ENCODE data around the gene ZFPM1.
A peak's percentile ranks its signal among the peaks of the same experiment; 100 is the strongest.

Gene ZFPM1

DNA sequence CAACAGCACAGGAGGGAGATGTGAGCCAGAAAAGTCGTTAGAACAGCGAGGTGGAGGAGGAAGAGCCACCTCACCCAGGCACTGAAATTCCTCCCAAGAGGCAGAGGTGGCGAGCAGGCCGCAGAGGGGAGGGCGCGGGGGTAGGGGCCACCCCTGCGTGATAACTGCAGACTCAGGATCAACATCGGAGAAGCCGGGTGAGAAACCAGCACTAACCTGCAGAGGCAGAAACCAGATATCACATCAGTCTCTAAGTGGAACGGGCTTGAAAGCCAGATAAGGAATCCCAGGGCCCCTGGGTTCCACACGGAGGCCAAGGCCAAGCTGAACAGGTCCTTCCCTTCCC, 77.8 kb downstream of the ZFPM1 start:
- DNase-seq = no peak

- DNase-seq = no peak
These were observed 78.3 kb downstream of the ZFPM1 start for GRCh38 chr16:88531346-88531745.

DNA sequence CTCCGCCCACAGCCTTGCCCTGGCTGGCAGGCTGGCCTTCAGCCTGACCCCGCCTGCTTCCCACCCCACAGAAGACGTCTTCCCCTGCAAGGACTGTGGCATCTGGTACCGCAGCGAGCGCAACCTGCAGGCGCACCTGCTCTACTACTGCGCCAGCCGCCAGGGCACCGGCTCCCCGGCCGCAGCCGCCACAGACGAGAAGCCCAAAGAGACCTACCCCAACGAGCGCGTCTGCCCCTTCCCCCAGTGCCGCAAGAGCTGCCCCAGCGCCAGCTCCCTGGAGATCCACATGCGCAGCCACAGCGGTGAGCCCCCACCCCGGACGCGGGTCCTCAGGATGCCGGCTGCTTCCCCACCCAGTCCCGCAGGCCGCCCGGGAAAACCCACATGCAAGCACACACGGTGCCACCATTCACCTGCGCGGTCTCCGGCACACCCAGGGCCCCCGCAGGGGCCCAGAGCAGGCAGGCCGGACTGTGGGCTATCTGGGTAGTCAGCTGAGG, 78.9 kb downstream of the ZFPM1 start:
- no peak for DNase-seq

GRCh38 chr16:88532434-88533241, 79.6 kb downstream of the ZFPM1 start:
- DNase-seq = no peak

DNA sequence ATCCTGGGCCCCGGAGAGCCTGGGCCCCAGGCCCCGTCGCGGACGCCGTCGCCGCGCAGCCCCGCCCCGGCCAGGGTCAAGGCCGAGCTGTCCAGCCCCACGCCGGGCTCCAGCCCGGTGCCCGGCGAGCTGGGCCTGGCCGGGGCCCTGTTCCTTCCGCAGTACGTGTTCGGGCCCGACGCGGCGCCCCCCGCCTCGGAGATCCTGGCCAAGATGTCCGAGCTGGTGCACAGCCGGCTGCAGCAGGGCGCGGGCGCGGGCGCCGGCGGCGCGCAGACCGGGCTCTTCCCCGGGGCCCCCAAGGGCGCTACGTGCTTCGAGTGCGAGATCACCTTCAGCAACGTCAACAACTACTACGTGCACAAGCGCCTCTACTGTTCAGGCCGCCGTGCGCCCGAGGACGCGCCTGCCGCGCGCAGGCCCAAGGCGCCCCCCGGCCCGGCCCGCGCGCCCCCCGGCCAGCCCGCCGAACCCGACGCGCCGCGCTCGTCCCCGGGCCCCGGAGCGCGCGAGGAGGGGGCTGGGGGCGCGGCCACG, 80.4 kb downstream of the ZFPM1 start:
- DNase-seq = no peak

GRCh38 chr16:88533932-88534637, 81.0 kb downstream of the ZFPM1 start:
- DNase-seq = peak; percentile 82

- DNase-seq = peak; percentile 40
These were observed 81.6 kb downstream of the ZFPM1 start for GRCh38 chr16:88534638-88535190.

DNA sequence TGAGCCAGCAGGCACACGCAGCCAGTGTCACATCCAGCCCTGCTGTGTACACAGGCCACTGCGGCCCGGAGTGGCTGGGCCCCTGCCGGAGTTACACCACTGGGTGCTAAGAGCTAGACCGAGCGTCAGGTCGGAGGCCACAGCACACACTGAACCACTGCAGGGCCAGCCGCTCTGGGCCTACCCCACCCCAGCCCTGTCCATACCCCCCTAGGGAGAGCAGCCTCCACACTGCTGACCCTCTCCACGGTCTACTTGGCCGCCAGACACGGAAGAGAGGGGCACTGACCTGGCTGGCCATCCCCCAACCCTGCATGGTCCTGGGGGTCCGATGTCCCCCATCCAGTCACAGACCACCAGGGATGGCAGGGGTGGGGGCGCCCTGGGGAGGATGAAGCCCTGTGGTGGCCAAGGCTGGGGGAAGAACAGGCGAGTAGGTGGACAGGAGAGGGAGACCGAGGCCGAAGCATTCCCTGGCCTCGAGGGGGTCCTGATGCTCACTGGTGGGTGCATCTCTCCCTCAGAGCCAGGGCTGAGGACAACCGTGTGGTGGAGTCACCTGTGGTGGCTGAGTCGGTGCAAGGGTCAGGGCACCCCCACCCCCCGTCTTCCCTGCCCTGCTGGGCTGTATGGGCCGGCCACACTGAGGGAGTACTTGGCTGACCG, 82.2 kb downstream of the ZFPM1 start:
- no peak for DNase-seq

GRCh38 chr16:88535857-88536222, 82.8 kb downstream of the ZFPM1 start:
- DNase-seq = no peak

DNA sequence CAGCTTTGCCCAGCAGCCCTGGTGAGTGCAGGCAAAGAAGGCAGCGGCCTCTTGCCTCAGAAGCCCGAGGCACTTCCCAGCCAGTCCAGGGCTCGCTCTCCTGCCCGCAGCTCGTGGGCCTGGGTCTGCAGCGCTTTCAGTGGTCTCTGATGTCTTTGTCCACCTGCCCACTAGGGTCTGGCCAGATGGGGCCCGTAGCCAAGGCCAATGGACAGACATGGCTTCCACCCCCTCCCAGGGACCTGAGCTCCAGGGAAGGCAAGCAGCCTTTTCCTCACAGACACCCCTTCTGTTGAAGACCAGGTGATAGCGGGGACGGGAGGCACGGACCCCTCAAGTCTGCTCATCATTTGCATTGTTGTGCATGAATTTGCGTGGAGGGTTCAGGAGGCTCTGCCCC, 83.4 kb downstream of the ZFPM1 start:
- DNase-seq = no peak

DNA sequence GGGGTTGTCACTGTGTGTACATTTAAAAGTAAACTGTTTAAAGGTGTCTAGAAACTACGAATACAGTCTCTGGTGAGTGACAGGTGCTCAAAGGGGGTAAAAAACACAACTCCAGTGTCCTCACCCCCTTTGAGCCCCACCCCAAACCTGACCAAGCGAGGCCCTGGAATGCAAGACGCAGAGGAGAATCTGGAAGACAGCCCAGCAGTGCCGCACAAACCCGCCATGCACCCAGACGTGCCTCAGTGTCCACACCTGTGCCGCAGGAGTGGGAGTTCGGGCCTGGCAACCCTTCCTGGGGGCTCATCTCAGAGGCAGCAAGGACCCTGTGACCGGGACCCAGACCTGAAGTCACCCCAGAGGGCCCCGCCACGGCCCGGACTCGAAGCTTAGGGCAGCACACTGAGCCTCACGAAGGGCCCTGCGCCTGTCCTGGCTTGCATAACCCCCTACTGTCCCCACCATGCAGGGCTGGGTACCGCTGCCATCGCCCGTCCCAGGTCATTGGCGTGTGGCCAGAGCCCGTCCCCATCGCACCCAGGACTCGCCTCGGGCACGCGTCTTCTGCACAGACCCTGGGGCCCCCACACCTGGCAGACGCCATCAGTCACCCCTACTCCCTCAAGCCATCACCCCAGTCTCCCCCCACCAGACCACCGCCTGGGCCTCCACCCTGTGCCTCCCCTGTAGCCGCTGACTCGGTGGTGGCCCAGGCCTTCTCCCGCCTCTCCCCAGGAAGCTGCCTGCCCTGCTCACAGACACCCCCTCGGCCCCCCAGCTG, 84.1 kb downstream of the ZFPM1 start:
- DNase-seq = no peak

GRCh38 chr16:88537859-88538258, 84.8 kb downstream of the ZFPM1 start:
- DNase-seq = no peak

DNA sequence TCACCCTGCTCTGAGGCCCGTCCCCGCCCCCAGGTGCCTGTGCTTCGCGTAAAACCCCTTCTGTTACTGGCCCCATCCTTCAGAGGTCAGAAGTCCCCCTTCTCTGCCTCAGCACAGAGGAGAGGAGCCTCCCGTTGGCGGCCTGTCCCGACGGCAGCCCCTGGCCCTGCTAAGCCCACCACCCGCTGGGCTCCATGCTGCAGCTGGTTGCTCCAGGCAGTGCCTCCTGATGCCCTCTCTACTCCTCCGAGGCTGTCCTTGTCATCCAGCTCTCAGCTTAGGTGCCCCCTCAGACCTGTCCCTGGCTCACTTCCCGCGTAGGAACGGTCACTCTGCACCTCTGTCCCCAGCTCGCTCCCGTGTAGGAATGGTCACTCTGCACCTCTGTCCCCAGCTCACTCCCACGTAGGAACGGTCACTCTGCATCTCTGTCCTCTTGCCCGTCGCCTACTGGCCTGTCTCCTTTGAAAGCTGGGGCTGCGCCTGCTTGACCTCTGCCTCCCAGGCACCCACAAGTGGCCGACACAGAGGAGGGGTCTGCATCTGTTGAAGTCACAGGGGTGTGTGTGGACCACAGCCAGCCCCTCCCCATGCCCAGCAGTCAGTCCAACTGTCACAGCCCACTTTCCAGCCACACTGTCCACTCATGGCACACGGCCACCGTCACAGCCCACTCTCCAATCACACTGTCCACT, 85.4 kb downstream of the ZFPM1 start:
- no peak for DNase-seq

DNA sequence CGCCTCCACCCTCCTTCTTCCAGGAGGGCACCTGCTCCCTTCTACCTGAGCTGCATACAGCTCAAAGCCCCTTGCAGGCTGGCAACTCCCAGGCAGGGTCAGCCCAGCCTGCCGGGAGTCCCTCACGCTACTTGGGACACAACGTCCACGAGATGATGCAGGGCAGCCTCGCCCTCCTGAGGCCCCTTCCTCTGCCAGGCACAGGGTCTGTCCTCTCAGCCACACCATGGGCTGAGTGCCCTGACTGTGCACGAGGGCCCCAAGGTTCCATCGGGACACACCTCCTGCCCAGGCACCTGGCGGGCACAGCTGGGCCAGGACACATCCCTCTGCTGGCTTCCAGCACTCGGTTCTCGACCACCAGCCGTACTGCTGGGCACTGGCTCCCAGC, 86.2 kb downstream of the ZFPM1 start:
- no peak for DNase-seq

- DNase-seq = no peak
These were observed 86.7 kb downstream of the ZFPM1 start for GRCh38 chr16:88539652-88540345.

DNA sequence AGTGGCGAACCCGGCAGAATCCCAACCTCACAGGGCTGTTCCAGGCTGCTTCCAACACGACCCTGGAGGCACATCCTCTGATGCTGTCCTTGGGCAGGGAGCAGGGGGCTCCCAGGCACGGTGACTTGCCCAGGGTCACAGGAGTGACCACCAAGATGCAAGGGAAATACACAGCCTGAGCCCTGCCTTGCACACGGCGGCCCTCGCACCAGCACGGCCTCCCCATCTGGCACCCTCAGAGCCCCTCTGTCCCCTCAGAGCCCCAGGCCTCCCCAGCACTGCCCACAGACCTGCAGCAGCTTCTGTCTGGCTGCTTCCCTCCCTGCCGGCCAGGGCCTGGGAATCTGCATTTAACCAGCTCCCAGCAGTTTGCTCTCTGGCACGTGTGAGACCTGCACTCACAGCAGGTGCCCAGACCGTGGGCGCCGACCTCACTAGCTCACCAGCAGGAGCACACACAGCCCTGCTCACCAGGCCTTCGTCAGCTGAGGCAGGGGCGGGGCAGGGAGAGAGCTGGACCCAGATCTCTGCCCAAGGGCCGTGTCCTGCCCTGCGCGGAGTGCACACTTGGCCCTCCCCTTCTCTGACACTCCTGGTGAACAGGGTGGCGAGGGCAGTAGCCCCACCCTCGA, 87.4 kb downstream of the ZFPM1 start:
- no peak for DNase-seq

DNA sequence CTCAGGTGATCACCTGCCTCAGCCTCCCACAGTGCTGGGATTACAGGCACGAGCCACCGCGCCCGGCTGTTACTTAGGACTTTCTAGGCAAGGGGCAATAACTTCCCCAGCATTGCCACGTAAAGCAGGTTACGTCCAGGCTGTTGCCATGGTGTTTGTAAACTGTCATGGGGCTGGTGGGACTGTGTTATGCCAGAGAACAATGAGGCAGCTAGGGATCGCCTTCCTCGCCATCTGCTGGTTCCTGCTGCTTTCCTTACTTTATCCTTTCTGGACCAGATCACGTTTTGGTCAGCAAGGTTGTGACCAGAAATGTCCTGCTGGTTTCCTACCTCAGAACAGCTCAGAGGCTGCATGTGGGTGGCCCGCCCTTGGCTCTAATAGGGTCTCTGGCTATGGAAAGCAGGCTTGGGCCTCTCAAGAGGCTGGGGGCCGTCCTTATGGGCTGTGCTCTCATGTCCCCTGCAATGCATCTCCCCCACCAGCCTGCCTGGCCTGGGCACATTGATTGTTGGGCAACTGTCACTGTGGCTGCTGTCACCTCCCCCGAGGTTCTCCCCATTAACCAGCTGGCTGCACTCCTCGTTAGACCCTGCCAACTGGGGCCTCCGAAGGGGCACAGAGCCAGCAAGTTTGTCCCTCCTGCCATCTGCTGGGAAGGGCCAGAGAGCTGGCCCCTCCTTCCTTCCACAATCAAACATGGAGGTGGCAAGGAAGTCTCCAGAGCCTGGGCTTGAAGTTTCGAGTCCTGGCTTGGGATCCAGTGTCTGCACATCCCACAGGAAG, 88.9 kb downstream of the ZFPM1 start:
- DNase-seq = no peak

DNA sequence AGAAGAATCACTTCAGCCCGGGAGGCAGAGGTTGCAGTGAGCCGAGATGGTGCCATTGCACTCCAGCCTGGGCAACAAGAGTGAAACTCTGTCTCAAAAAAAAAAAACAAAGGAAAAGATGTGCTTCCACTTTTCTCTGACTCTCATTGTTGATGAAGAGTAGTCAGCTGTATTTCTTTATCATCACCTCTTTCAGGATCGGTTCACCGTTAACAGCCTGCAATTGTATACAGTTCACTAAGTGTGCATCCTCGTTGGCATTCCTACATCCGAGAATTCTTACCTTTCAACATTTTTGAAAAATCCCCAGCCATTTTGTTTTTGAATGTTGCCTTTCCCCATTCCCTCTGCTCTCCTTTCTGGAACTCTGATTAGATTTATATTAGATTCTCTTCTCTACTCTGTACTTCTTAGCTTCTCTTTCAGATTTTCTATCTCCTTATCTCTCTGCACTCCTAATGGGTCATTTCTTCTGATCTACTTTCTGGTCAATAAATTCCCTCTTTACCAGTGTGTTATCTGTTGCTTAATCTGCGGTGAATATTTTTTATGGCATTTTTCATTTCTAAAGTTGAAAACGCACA, 90.2 kb downstream of the ZFPM1 start:
- DNase-seq = no peak

- no peak for DNase-seq
These were observed 92.7 kb downstream of the ZFPM1 start for GRCh38 chr16:88545781-88546180.

Measured in activated naive CD4-positive, alpha-beta T cell treated with anti-CD3 and anti-CD28 coated beads, Interleukin-2, amount 50 U/mL, for 16 hours (primary cell).